MM.1S (cell line): ENCODE measurements around the gene POLR2C.

ENCODE experiments used
- EZH2 ChIP-seq: fragments of 300-600 bp; sonication (generic); optimal IDR thresholded peaks from 2 replicates; pipeline ENCODE3; 2017; ENCODE audit warnings: low read depth, mild to moderate bottlenecking, antibody characterized with exemption, low read length, mixed read lengths
- EZH2phosphoT487 ChIP-seq: fragments of 300-600 bp; sonication (generic); IDR thresholded peaks from 2 replicates; pipeline ENCODE4 v1.6.1; 2018; ENCODE audit warnings: antibody characterized with exemption, low read length
- TF ChIP-seq, protein P1 (sequence below): fragments of 300-600 bp; sonication (generic); IDR thresholded peaks from 2 replicates; pipeline ENCODE4 v1.5.1; 2016; ENCODE audit warnings: antibody characterized with exemption, low read length, mixed read lengths

- TF ChIP-seq, protein P1, sequence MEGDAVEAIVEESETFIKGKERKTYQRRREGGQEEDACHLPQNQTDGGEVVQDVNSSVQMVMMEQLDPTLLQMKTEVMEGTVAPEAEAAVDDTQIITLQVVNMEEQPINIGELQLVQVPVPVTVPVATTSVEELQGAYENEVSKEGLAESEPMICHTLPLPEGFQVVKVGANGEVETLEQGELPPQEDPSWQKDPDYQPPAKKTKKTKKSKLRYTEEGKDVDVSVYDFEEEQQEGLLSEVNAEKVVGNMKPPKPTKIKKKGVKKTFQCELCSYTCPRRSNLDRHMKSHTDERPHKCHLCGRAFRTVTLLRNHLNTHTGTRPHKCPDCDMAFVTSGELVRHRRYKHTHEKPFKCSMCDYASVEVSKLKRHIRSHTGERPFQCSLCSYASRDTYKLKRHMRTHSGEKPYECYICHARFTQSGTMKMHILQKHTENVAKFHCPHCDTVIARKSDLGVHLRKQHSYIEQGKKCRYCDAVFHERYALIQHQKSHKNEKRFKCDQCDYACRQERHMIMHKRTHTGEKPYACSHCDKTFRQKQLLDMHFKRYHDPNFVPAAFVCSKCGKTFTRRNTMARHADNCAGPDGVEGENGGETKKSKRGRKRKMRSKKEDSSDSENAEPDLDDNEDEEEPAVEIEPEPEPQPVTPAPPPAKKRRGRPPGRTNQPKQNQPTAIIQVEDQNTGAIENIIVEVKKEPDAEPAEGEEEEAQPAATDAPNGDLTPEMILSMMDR, result no peak
- TF ChIP-seq EZH2 (no peak), EZH2phosphoT487 (no peak)
Measured at GRCh38 chr16:57478396-57479204, 16.1 kb downstream of the POLR2C start.
